Tibial nerve (tissue), 4 donors: ENCODE measurements around the gene SLC26A11. TPM values are rescaled to one million over a fixed set of nuclear protein-coding genes. Genes with fewer than 3 reads are reported as not detected.

Experiments
- DNase-seq, 2 donors: peaks; one replicate each; pipeline ENCODE4 v3.0.0-alpha.2; 2019; ENCODE audit warnings: low spot score in 2 of 2
- H3K27ac ChIP-seq, 4 donors: fragments of 200-600 bp; sonication (generic) in 3 of 4; one replicate each; pipeline ENCODE4 v1.5.1; 2017 to 2019; ENCODE audit warnings: mild to moderate bottlenecking in 1 of 4
- H3K27me3 ChIP-seq, 2 donors: fragments of 200-600 bp; sonication (generic) in 1 of 2; one replicate each; pipeline versions ENCODE4 v1.5.1 to v1.6.0; 2017 to 2019
- H3K36me3 ChIP-seq, 3 donors: fragments of 200-600 bp; sonication (generic); one replicate each; pipeline ENCODE4 v1.5.1; 2018 to 2019
- H3K4me1 ChIP-seq, 4 donors: fragments of 200-600 bp; sonication (generic) in 3 of 4; one replicate each; pipeline ENCODE4 v1.5.1; 2017 to 2019
- H3K4me3 ChIP-seq, 4 donors: fragments of 200-600 bp; sonication (generic) in 3 of 4; one replicate each; pipeline ENCODE4 v1.5.1; 2017 to 2019; ENCODE audit warnings: mild to moderate bottlenecking in 1 of 4, moderate library complexity in 1 of 4
- H3K9me3 ChIP-seq, 4 donors: fragments of 200-600 bp; sonication (generic) in 3 of 4; one replicate each; pipeline ENCODE4 v1.5.1; 2017 to 2019
- CTCF ChIP-seq, 5 experiments: fragments of 200-600 bp in 3 of 5; fragments of 450-650 bp in 2 of 5; sonication (generic) in 3 of 5; IDR thresholded peaks; one replicate each; pipeline ENCODE4 v1.5.1; 2016 to 2019; ENCODE audit warnings: antibody characterized with exemption in 5 of 5, mild to moderate bottlenecking in 3 of 5, moderate library complexity in 2 of 5
- EP300 ChIP-seq, 2 donors: sonication (generic); formaldehyde crosslinking; IDR thresholded peaks; one replicate each; pipeline ENCODE4 v1.6.1; 2017; ENCODE audit warnings: antibody characterized with exemption in 2 of 2, mild to moderate bottlenecking in 1 of 2
- POLR2A ChIP-seq, 2 donors: fragments of 450-650 bp; IDR thresholded peaks; one replicate each; pipeline ENCODE4 v1.6.1; 2017; ENCODE audit warnings: antibody characterized with exemption in 2 of 2, mild to moderate bottlenecking in 2 of 2, moderate library complexity in 2 of 2
- WGBS, 2 donors: methylation state at CpG; one replicate each; pipeline ENCODE4 v1.1.5; 2018; 5-methylcytosine and 5-hydroxymethylcytosine counted together
- total RNA-seq, 4 donors: library from RNA; depleted of rRNA; stranded (reverse); fragments of >200 nt; gene quantifications; one replicate each; pipeline ENCODE4 v1.1.0, GENCODE V29; 2016

SLC26A11 gene
- total RNA-seq, 4 donors from 2014 or later: 14.4 to 44.7 (median 21.5) TPM

- peaks cover 0 to 35% (median 9%) of the 10 kb centered on the region in 4 donors for H3K4me1 ChIP-seq
- no peak for TF ChIP-seq EP300 (IDR thresholded peaks at IDR 0.05)
- TF ChIP-seq CTCF (IDR thresholded peaks at IDR 0.05): no peak
- no peak for TF ChIP-seq POLR2A (IDR thresholded peaks at IDR 0.05)
- no peaks in the 10 kb centered on the region for H3K9me3 ChIP-seq
- no peak overlapping the region for H3K4me3 ChIP-seq
- H3K36me3 ChIP-seq: peaks cover 0 to 49% (median 0%) of the 10 kb centered on the region in 3 donors
- no peak for DNase-seq
- whole genome bisulfite sequencing, 2 donors: 86% methylated on average over 18 of the region's 18 CpGs
- H3K27me3 ChIP-seq: no peaks in the 10 kb centered on the region
- H3K27ac ChIP-seq: no peak overlapping the region
Observed at GRCh38 chr17:80222376-80223141, 2.3 kb downstream of the SLC26A11 start.

GRCh38 chr17:80223142-80223815 is 3.1 kb downstream of the SLC26A11 start:
- no peak for TF ChIP-seq POLR2A (IDR thresholded peaks at IDR 0.05)
- no peak for TF ChIP-seq CTCF (IDR thresholded peaks at IDR 0.05)
- TF ChIP-seq EP300 (IDR thresholded peaks at IDR 0.05): no peak
- Histone ChIP-seq H3K9me3 (no peaks in the 10 kb centered on the region), H3K27ac (no peak overlapping the region), H3K36me3 (peaks cover 0 to 50% (median 0%) of the 10 kb centered on the region in 3 donors), H3K4me1 (peaks cover 0 to 33% (median 9%) of the 10 kb centered on the region in 4 donors), H3K27me3 (no peaks in the 10 kb centered on the region), H3K4me3 (no peak overlapping the region)
- DNase-seq: no peak
- WGBS, 2 donors: 85 to 91% methylated on average over 16 to 18 of the region's 18 CpGs

- no peak for DNase-seq
- Histone ChIP-seq H3K36me3 (peaks cover 0 to 52% (median 0%) of the 10 kb centered on the region in 3 donors), H3K27ac (no peak overlapping the region), H3K27me3 (no peaks in the 10 kb centered on the region), H3K9me3 (no peaks in the 10 kb centered on the region), H3K4me3 (no peak overlapping the region), H3K4me1 (peaks cover 0 to 27% (median 9%) of the 10 kb centered on the region in 4 donors)
- TF ChIP-seq CTCF (IDR thresholded peaks at IDR 0.05) (no peak), POLR2A (IDR thresholded peaks at IDR 0.05) (no peak), EP300 (IDR thresholded peaks at IDR 0.05) (no peak)
- WGBS, 2 donors: 87 to 89% methylated on average over 11 of the region's 11 CpGs
Observed at GRCh38 chr17:80223838-80224497, 3.7 kb downstream of the SLC26A11 start.

GRCh38 chr17:80224683-80225082 is 4.5 kb downstream of the SLC26A11 start:
- DNase-seq: no peak
- H3K4me1 ChIP-seq: peaks cover 0 to 20% (median 7%) of the 10 kb centered on the region in 4 donors
- 83 to 92% methylated on average over 5 to 6 of the region's 6 CpGs for WGBS, 2 donors
- peaks cover 0 to 59% (median 0%) of the 10 kb centered on the region in 3 donors for H3K36me3 ChIP-seq
- no peak overlapping the region for H3K27ac ChIP-seq
- no peak overlapping the region for H3K4me3 ChIP-seq
- TF ChIP-seq POLR2A (IDR thresholded peaks at IDR 0.05) (no peak), CTCF (IDR thresholded peaks at IDR 0.05) (no peak), EP300 (IDR thresholded peaks at IDR 0.05) (no peak)
- H3K27me3 ChIP-seq: no peaks in the 10 kb centered on the region
- no peaks in the 10 kb centered on the region for H3K9me3 ChIP-seq
